AG10803 (cell line): ENCODE data around the gene SLCO3A1.

Experiments
- DNase-seq: peaks from one replicate; pipeline ENCODE4 v3.0.0; 2010; ENCODE audit warnings: low read depth
- H3K4me3 ChIP-seq: 2 replicates; pipeline ENCODE4 v1.5.1; 2011; ENCODE audit warnings: mild to moderate bottlenecking, low read length, control low read depth
- CTCF ChIP-seq: conservative IDR thresholded peaks from 2 replicates; pipeline ENCODE4 v1.5.1; 2011; ENCODE audit warnings: mild to moderate bottlenecking, low read length, control low read depth, inconsistent platforms

SLCO3A1 gene

DNA sequence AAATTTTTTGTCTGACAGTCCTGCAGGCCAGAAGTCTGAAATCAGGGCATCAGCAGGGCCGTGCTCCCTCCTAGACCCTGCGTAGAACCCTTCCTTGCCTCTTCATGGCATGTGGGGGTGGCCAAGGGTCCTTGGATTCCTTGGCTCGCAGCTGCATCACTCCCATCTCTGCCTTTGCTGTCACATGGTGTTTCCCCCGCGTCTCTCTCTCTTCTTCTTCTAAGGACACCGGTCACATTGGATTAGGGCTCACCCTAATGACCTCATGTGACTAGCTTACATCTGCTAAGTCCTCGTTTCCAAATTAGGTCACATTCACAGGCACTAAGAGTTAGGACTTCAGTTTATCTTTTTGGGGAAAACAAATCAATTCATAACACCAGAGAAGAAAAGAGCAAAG lies 12.0 kb downstream of the SLCO3A1 start:
- no peak for TF ChIP-seq CTCF
- no peak overlapping the region for H3K4me3 ChIP-seq

GRCh38 chr15:91865950-91866349 lies 12.4 kb downstream of the SLCO3A1 start:
- no peak overlapping the region for H3K4me3 ChIP-seq
- TF ChIP-seq CTCF = no peak
- DNase-seq = peak; percentile 24

More for the DNA sequence above, 12.0 kb downstream of the SLCO3A1 start:
- DNase-seq = no peak

GRCh38 chr15:91866371-91866905 lies 12.9 kb downstream of the SLCO3A1 start:
- DNase-seq = peak; percentile 55
- no peak for TF ChIP-seq CTCF
- H3K4me3 ChIP-seq = no peak overlapping the region

DNA sequence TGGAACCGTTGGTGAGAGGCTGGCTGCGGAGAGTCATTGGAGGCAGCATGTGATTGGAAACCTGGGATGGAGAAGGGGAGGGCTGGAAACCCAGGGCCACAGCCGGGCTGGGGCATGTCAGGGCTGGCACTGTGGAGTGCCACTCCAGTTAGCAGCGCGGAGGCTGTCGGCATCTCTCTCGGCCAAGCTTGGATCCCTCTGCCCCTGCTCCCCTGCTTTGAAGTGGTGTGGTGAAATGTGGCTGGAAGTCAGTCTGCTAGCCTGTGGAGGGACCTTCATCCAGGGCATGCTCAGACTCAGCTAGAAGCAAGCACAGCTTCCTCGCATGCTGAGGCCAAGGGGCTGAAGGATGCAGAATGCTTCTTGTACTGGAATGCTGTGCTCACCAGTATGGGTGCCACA lies 13.5 kb downstream of the SLCO3A1 start:
- DNase-seq = peak; percentile 18
- TF ChIP-seq CTCF = no peak

GRCh38 chr15:91867581-91868026 lies 14.1 kb downstream of the SLCO3A1 start:
- no peak overlapping the region for H3K4me3 ChIP-seq
- DNase-seq = peak; percentile 75
- no peak for TF ChIP-seq CTCF

More for the DNA sequence above, 13.5 kb downstream of the SLCO3A1 start:
- no peak overlapping the region for H3K4me3 ChIP-seq

GRCh38 chr15:91870876-91871537 lies 17.5 kb downstream of the SLCO3A1 start:
- TF ChIP-seq CTCF = no peak

GRCh38 chr15:91871837-91872236 lies 18.3 kb downstream of the SLCO3A1 start:
- H3K4me3 ChIP-seq = no peak overlapping the region

More at GRCh38 chr15:91870876-91871537, 17.5 kb downstream of the SLCO3A1 start:
- no peak for DNase-seq
- H3K4me3 ChIP-seq = no peak overlapping the region

More at GRCh38 chr15:91871837-91872236, 18.3 kb downstream of the SLCO3A1 start:
- no peak for DNase-seq
- TF ChIP-seq CTCF = no peak
